ENCODE measurements around the gene ZRANB3. TPM values are rescaled to one million over a fixed set of nuclear protein-coding genes. Genes with fewer than 3 reads are reported as not detected.
"Not testable (repeated sequence)": the region's sequence is repeated elsewhere in the genome, so short reads cannot be mapped to it uniquely, and the experiment has no call there.

ZRANB3 gene
- total RNA-seq, 1 donor from 2014 or later: 16.5 TPM

GRCh38 chr2:135091681-135092080 lies 439.3 kb downstream of the ZRANB3 start:
- Mint-ChIP-seq H3K4me1 (peaks cover 5% of the 10 kb centered on the region), H3K27ac (no peak overlapping the region), H3K4me3 (no peak overlapping the region), H3K9me3 (peaks cover 7% of the 10 kb centered on the region), H3K27me3 (ENCODE audit: low read depth) (no peaks in the 10 kb centered on the region), H3K36me3 (peaks cover 23% of the 10 kb centered on the region)
- no peak for DNase-seq (ENCODE audit: low spot score in 2 of 2, unreplicated experiment in 2 of 2)
- TF ChIP-seq, protein P1, sequence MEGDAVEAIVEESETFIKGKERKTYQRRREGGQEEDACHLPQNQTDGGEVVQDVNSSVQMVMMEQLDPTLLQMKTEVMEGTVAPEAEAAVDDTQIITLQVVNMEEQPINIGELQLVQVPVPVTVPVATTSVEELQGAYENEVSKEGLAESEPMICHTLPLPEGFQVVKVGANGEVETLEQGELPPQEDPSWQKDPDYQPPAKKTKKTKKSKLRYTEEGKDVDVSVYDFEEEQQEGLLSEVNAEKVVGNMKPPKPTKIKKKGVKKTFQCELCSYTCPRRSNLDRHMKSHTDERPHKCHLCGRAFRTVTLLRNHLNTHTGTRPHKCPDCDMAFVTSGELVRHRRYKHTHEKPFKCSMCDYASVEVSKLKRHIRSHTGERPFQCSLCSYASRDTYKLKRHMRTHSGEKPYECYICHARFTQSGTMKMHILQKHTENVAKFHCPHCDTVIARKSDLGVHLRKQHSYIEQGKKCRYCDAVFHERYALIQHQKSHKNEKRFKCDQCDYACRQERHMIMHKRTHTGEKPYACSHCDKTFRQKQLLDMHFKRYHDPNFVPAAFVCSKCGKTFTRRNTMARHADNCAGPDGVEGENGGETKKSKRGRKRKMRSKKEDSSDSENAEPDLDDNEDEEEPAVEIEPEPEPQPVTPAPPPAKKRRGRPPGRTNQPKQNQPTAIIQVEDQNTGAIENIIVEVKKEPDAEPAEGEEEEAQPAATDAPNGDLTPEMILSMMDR (IDR thresholded peaks at IDR 0.05; ENCODE audit: unreplicated experiment): no peak

- DNase-seq (ENCODE audit: low spot score in 2 of 2, unreplicated experiment in 2 of 2); H3K27me3 Mint-ChIP-seq (ENCODE audit: low read depth); H3K9me3 Mint-ChIP-seq; H3K4me1 Mint-ChIP-seq; H3K27ac Mint-ChIP-seq; H3K4me3 Mint-ChIP-seq: not testable (repeated sequence)
- H3K36me3 Mint-ChIP-seq: peaks cover 17% of the 10 kb centered on the region
These were observed 441.4 kb downstream of the ZRANB3 start for GRCh38 chr2:135089597-135089996.

Other genes with a start within 250 kb of the ZRANB3 start
- 40.1 to 48.1 TPM (median 41.7 TPM) in 3 replicates for gene R3HDM1, start 266 bp upstream of the ZRANB3 start, total RNA-seq
- 120 to 131 TPM (median 128 TPM) in 3 replicates for gene UBXN4, start 210.6 kb upstream of the ZRANB3 start, total RNA-seq